VCaP (cell line): ENCODE results near the gene SEC16A.

Experiments
- H3K27ac ChIP-seq: fragments of 450-650 bp; 2 replicates; pipeline ENCODE4 v1.5.1; 2017
- CTCF ChIP-seq: fragments of 450-650 bp; conservative IDR thresholded peaks from 2 replicates; pipeline ENCODE4 v1.5.1; 2017; ENCODE audit warnings: mild to moderate bottlenecking, moderate library complexity

SEC16A gene

GRCh38 chr9:136482793-136483588 is at the start of gene SEC16A:
Gene SEC16A (minus strand): TSS chr9:136483040. CDS start chr9:136477615, 5,425 bp downstream.
- H3K27ac ChIP-seq: peak within 1 kb of the TSS; percentile 100
- TF ChIP-seq CTCF: no peak

- H3K27ac ChIP-seq: no peak overlapping the region
- no peak for TF ChIP-seq CTCF
Measured at GRCh38 chr9:136531904-136532798, 49.3 kb upstream of the SEC16A start.

- no peak overlapping the region for H3K27ac ChIP-seq
- TF ChIP-seq CTCF: no peak
Measured at GRCh38 chr9:136531186-136531903, 48.5 kb upstream of the SEC16A start.

- no peak overlapping the region for H3K27ac ChIP-seq
- TF ChIP-seq CTCF: no peak
Measured at GRCh38 chr9:136530461-136531089, 47.7 kb upstream of the SEC16A start.

GRCh38 chr9:136529516-136530460 is 46.9 kb upstream of the SEC16A start:
- no peak for TF ChIP-seq CTCF
- H3K27ac ChIP-seq: no peak overlapping the region

- H3K27ac ChIP-seq: no peak overlapping the region
- no peak for TF ChIP-seq CTCF
Measured at GRCh38 chr9:136528716-136529341, 46.0 kb upstream of the SEC16A start.
